HCT116 (cell line): ENCODE measurements around the gene SNCA. TPM values are rescaled to one million over a fixed set of nuclear protein-coding genes. Genes with fewer than 3 reads are reported as not detected.

Source experiments
- ATAC-seq: fragments of 200-7000 bp; cut with Tn5 transposase; 2 replicates; pipeline ENCODE4 v1.9.1; 2020; ENCODE audit warnings: mild to moderate bottlenecking, moderate library complexity
- BruUV-seq: library from RNA; stranded (reverse); fragments of 400-500 nt; replicated peaks from 2 replicates; lab custom pipeline; 2021; lab: Mats Ljungman, UMichigan
- CTCF ChIA-PET: fragments of 300-600 bp; sonication (Branson Sonifier 250); formaldehyde crosslinking; loops from one replicate; lab custom pipeline; 2021; ENCODE audit warnings: antibody characterized with exemption; lab: Charles Lee
- POLR2A ChIA-PET: fragments of 300-600, 350-600 bp; sonication (Branson Sonifier 250); formaldehyde crosslinking; loops from one replicate; lab custom pipeline; 2021; ENCODE audit warnings: antibody characterized with exemption; lab: Charles Lee
- RAD21 ChIA-PET, 2 experiments: fragments of 300-600 bp; sonication (Branson Sonifier 250); formaldehyde crosslinking; loops; one replicate each; lab custom pipeline; 2023; ENCODE audit warnings: low total read pairs in 2 of 2; ENCODE audit not compliant: uncharacterized antibody in 2 of 2, unreplicated experiment in 2 of 2, low non-redundant PET in 1 of 2; lab: Charles Lee
- DNase-seq: peaks from one replicate; pipeline ENCODE4 v3.0.0-alpha.2; 2010; ENCODE audit warnings: low read depth, low spot score
- H2AFZ ChIP-seq: fragments of 200-600 bp; shearing (Covaris generic), sonication (generic); 2 replicates; pipeline ENCODE4 v1.6.1; 2017; ENCODE audit warnings: low read depth, mixed run types, mixed read lengths, antibody characterized with exemption, low read length; ENCODE audit not compliant: poor library complexity, severe bottlenecking
- H3K27ac ChIP-seq: 2 replicates; pipeline ENCODE4 v1.5.1; 2012; ENCODE audit warnings: low read depth, low read length
- H3K27me3 ChIP-seq: fragments of 200-600 bp; sonication (generic); 2 replicates; pipeline ENCODE4 v1.6.1; 2016; ENCODE audit warnings: mixed run types, low read length, mixed read lengths; ENCODE audit not compliant: insufficient read depth
- H3K36me3 ChIP-seq, 2 experiments: fragments of 200-500 bp in 1 of 2; fragments of 200-600 bp in 1 of 2; sonication (Bioruptor generic) in 1 of 2; sonication (generic) in 1 of 2; 2 replicates each; pipeline versions ENCODE4 v1.5.1 to v1.6.1; 2014 to 2016; ENCODE audit warnings: low read length in 2 of 2, inconsistent platforms in 1 of 2, mixed read lengths in 1 of 2, mixed run types in 1 of 2; ENCODE audit not compliant: insufficient read depth in 2 of 2, control insufficient read depth in 1 of 2
- H3K4me1 ChIP-seq, 2 experiments: fragments of 200-600 bp in 1 of 2; sonication (generic) in 1 of 2; 2 replicates each; pipeline versions ENCODE4 v1.5.1 to v1.6.1; 2012 to 2017; ENCODE audit warnings: low read length in 2 of 2, inconsistent platforms in 1 of 2, mild to moderate bottlenecking in 1 of 2, mixed read lengths in 1 of 2, mixed run types in 1 of 2, moderate library complexity in 1 of 2; ENCODE audit not compliant: insufficient read depth in 2 of 2, control insufficient read depth in 1 of 2
- H3K4me2 ChIP-seq: fragments of 200-600 bp; sonication (generic); 2 replicates; pipeline ENCODE4 v1.6.1; 2017; ENCODE audit warnings: mixed run types, low read length, mixed read lengths
- H3K4me3 ChIP-seq, 2 experiments: fragments of 200-600 bp in 1 of 2; sonication (generic) in 1 of 2; replicated peaks in 1 of 2; 2 replicates each; pipeline ENCODE4 v1.5.1; 2011 to 2016; ENCODE audit warnings: low read length in 2 of 2, control low read depth in 1 of 2, low read depth in 1 of 2, mild to moderate bottlenecking in 1 of 2, mixed read lengths in 1 of 2, mixed run types in 1 of 2
- H3K79me2 ChIP-seq: fragments of 200-600 bp; sonication (generic); 2 replicates; pipeline ENCODE4 v1.6.1; 2017; ENCODE audit warnings: mild to moderate bottlenecking, mixed run types, low read length, moderate library complexity, mixed read lengths; ENCODE audit not compliant: insufficient read depth
- H3K9ac ChIP-seq: fragments of 200-600 bp; sonication (generic); 2 replicates; pipeline ENCODE4 v1.6.1; 2016; ENCODE audit warnings: low read length, mixed read lengths
- H3K9me2 ChIP-seq: fragments of 200-600 bp; sonication (generic), shearing (Covaris generic); 2 replicates; pipeline ENCODE4 v1.6.1; 2017; ENCODE audit warnings: mixed run types, mild to moderate bottlenecking, moderate library complexity; ENCODE audit not compliant: insufficient read depth
- H3K9me3 ChIP-seq, 2 experiments: fragments of 200-500 bp in 1 of 2; fragments of 200-600 bp in 1 of 2; sonication (Bioruptor generic) in 1 of 2; sonication (generic) in 1 of 2; 2 replicates each; pipeline ENCODE4 v1.6.1; 2014 to 2017; ENCODE audit warnings: low read length in 2 of 2, mixed read lengths in 2 of 2, inconsistent platforms in 1 of 2, low read depth in 1 of 2, mild to moderate bottlenecking in 1 of 2, mixed run types in 1 of 2, moderate library complexity in 1 of 2; ENCODE audit not compliant: control insufficient read depth in 1 of 2, insufficient read depth in 1 of 2
- H4K20me1 ChIP-seq: fragments of 200-600 bp; sonication (generic), shearing (Covaris generic); 2 replicates; pipeline ENCODE4 v1.6.1; 2017; ENCODE audit warnings: mixed run types, mild to moderate bottlenecking, moderate library complexity; ENCODE audit not compliant: insufficient read depth
- ATF3 ChIP-seq: IDR thresholded peaks from 2 replicates; pipeline ENCODE4 v1.6.1; 2012
- CEBPB ChIP-seq: IDR thresholded peaks from 2 replicates; pipeline ENCODE4 v1.6.1; 2012; ENCODE audit warnings: low read depth
- CTCF ChIP-seq, 3 experiments: fragments of 200-600 bp in 1 of 3; sonication (generic) in 1 of 3; IDR thresholded peaks in 2 of 3; conservative IDR thresholded peaks in 1 of 3; 2 replicates each; pipeline ENCODE4 v1.5.1; 2012 to 2017; ENCODE audit warnings: low read depth in 2 of 3, low read length in 2 of 3, antibody characterized with exemption in 1 of 3, borderline replicate concordance in 1 of 3, control low read depth in 1 of 3, mild to moderate bottlenecking in 1 of 3, mixed read lengths in 1 of 3, mixed run types in 1 of 3, moderate library complexity in 1 of 3; ENCODE audit not compliant: insufficient read depth in 1 of 3
- ELF1 ChIP-seq: IDR thresholded peaks from 2 replicates; pipeline ENCODE4 v1.6.1; 2012; ENCODE audit warnings: low read depth, borderline replicate concordance
- EZH2 ChIP-seq: fragments of 200-600 bp; sonication (generic); IDR thresholded peaks from 2 replicates; pipeline ENCODE4 v1.6.1; 2017; ENCODE audit warnings: antibody characterized with exemption, mixed run types
- EZH2phosphoT487 ChIP-seq: fragments of 200-600 bp; IDR thresholded peaks from 2 replicates; pipeline ENCODE4 v1.6.1; 2018; ENCODE audit warnings: antibody characterized with exemption, borderline replicate concordance
- FOSL1 ChIP-seq: IDR thresholded peaks from 2 replicates; pipeline ENCODE4 v1.6.1; 2012; ENCODE audit warnings: low read depth
- JUND ChIP-seq: IDR thresholded peaks from 2 replicates; pipeline ENCODE4 v1.6.1; 2012
- POLR2AphosphoS5 ChIP-seq: IDR thresholded peaks from 2 replicates; pipeline ENCODE4 v1.6.1; 2011; ENCODE audit warnings: mild to moderate bottlenecking, low read depth, low read length, moderate library complexity
- RAD21 ChIP-seq: IDR thresholded peaks from 2 replicates; pipeline ENCODE4 v1.6.1; 2012; ENCODE audit warnings: low read depth, mild to moderate bottlenecking
- REST ChIP-seq: IDR thresholded peaks from 2 replicates; pipeline ENCODE4 v1.6.1; 2012; ENCODE audit warnings: low read depth
- TCF7L2 ChIP-seq: IDR thresholded peaks from 2 replicates; pipeline ENCODE4 v1.7.0; 2011; ENCODE audit warnings: borderline replicate concordance, inconsistent platforms; ENCODE audit not compliant: insufficient read depth, insufficient read length; ENCODE audit errors: extremely low read depth
- YY1 ChIP-seq: IDR thresholded peaks from 2 replicates; pipeline ENCODE4 v1.6.1; 2011; ENCODE audit warnings: low read length, low read depth, moderate library complexity, mild to moderate bottlenecking; ENCODE audit not compliant: insufficient replicate concordance; ENCODE audit errors: extremely low read depth
- ZBTB33 ChIP-seq: IDR thresholded peaks from 2 replicates; pipeline ENCODE4 v1.6.1; 2011; ENCODE audit warnings: mild to moderate bottlenecking, low read length, moderate library complexity; ENCODE audit not compliant: insufficient replicate concordance; ENCODE audit errors: extremely low read depth
- ZFX ChIP-seq: fragments of 450-650 bp; IDR thresholded peaks from 2 replicates; pipeline ENCODE4 v1.6.1; 2017
- intact Hi-C: fragments of 100-400 bp; cut with micrococcal nuclease; formaldehyde crosslinking; loops from 2 replicates; pipeline ENCODE4 v1.10.0; 2022
- total RNA-seq: library from RNA; stranded (reverse); gene quantifications from one replicate; pipeline ENCODE4 v1.2.1, GENCODE V29; 2021; ENCODE audit not compliant: unreplicated experiment

Gene SNCA
- total RNA-seq, 1 experiment from 2014 or later = 1.0 TPM

GRCh38 chr4:89855236-89855635 lies 18.3 kb upstream of the SNCA start:
- TF ChIP-seq ELF1 (no peak), TCF7L2 (no peak), ATF3 (no peak), EZH2phosphoT487 (no peak), YY1 (no peak), EZH2 (no peak), JUND (no peak), REST (no peak), RAD21 (no peak), FOSL1 (no peak), POLR2AphosphoS5 (no peak), ZFX (no peak), CTCF (IDR thresholded peaks at IDR 0.05 in 2 of 3, conservative IDR thresholded peaks at IDR 0.05 in 1 of 3; ENCODE audit: borderline replicate concordance in 1 of 3, insufficient read depth in 1 of 3, low read depth in 2 of 3, low read length in 2 of 3) (no peak), ZBTB33 (no peak), CEBPB (no peak)
- TF ChIP-seq, all 23 proteins: peak for 0
- ChIA-PET RAD21 (no interaction called here), POLR2A (no interaction called here), CTCF (no interaction called here)
- no peak overlapping the region for H3K4me3 ChIP-seq
- no peaks in the 10 kb centered on the region for H3K27me3 ChIP-seq
- H3K9me3 ChIP-seq = no peaks in the 10 kb centered on the region
- intact Hi-C loops = no loop called here
- H3K9ac ChIP-seq = no peak overlapping the region
- H2AFZ ChIP-seq = no peak overlapping the region
- no peaks in the 10 kb centered on the region for H3K9me2 ChIP-seq
- no TSS peak for BruUV-seq
- H3K36me3 ChIP-seq = no peaks in the 10 kb centered on the region
- no peaks in the 10 kb centered on the region for H4K20me1 ChIP-seq
- ATAC-seq (no peak), DNase-seq (no peak)
- H3K4me2 ChIP-seq = no peak overlapping the region
- no peaks in the 10 kb centered on the region for H3K4me1 ChIP-seq
- no peaks in the 10 kb centered on the region for H3K79me2 ChIP-seq
- H3K27ac ChIP-seq = no peak overlapping the region
